Sigmoid colon (tissue), 7 donors: ENCODE data around the gene ZNF484. TPM values are rescaled to one million over a fixed set of nuclear protein-coding genes. Genes with fewer than 3 reads are reported as not detected.
"Not testable (repeated sequence)": the region's sequence is repeated elsewhere in the genome, so short reads cannot be mapped to it uniquely, and the experiment has no call there.

Experiments used
- DNase-seq: peaks from one replicate; pipeline ENCODE4 v3.0.0-alpha.2; 2019
- H3K27ac ChIP-seq, 4 donors: fragments of 200-600 bp; sonication (generic); one replicate each; pipeline ENCODE4 v1.5.1; 2016 to 2019; ENCODE audit warnings: mild to moderate bottlenecking in 1 of 4
- H3K27me3 ChIP-seq, 3 donors: fragments of 200-600 bp; sonication (generic); one replicate each; pipeline ENCODE4 v1.5.1; 2019; ENCODE audit warnings: mild to moderate bottlenecking in 1 of 3
- H3K36me3 ChIP-seq, 4 donors: fragments of 200-600 bp; sonication (generic); one replicate each; pipeline ENCODE4 v1.5.1; 2016 to 2019
- H3K4me1 ChIP-seq, 4 donors: fragments of 200-600 bp; sonication (generic); one replicate each; pipeline ENCODE4 v1.5.1; 2017 to 2019
- H3K4me3 ChIP-seq, 4 donors: fragments of 200-600 bp; sonication (generic); one replicate each; pipeline ENCODE4 v1.5.1; 2017 to 2019; ENCODE audit warnings: mild to moderate bottlenecking in 2 of 4, moderate library complexity in 1 of 4
- H3K9me3 ChIP-seq, 4 donors: fragments of 200-600 bp in 3 of 4; sonication (generic) in 3 of 4; one replicate each; pipeline versions ENCODE4 v1.5.1 to v1.6.1; 2013 to 2019
- CTCF ChIP-seq, 4 experiments: fragments of 450-650 bp in 3 of 4; fragments of 200-600 bp in 1 of 4; IDR thresholded peaks; one replicate each; pipeline ENCODE4 v1.5.1; 2016 to 2019; ENCODE audit warnings: antibody characterized with exemption in 4 of 4, mild to moderate bottlenecking in 3 of 4, moderate library complexity in 2 of 4
- EP300 ChIP-seq, 4 donors: sonication (generic); formaldehyde crosslinking; IDR thresholded peaks; one replicate each; pipeline ENCODE4 v1.6.1; 2017; ENCODE audit warnings: antibody characterized with exemption in 4 of 4
- POLR2A ChIP-seq, 2 donors: fragments of 450-650 bp; IDR thresholded peaks; one replicate each; pipeline ENCODE4 v1.6.1; 2016; ENCODE audit warnings: antibody characterized with exemption in 2 of 2, mild to moderate bottlenecking in 2 of 2, moderate library complexity in 2 of 2
- POLR2AphosphoS5 ChIP-seq, 4 donors: sonication (generic); formaldehyde crosslinking; IDR thresholded peaks; one replicate each; pipeline ENCODE4 v1.6.1; 2017; ENCODE audit warnings: antibody characterized with exemption in 4 of 4
- WGBS, 2 donors: extraction: QIAGEN DNeasy Blood & Tissue Kit; methylation state at CpG; one replicate each; pipeline ENCODE4 v1.1.7; 2013; 5-methylcytosine and 5-hydroxymethylcytosine counted together
- intact Hi-C: fragments of 100-400 bp; cut with DNase I; formaldehyde crosslinking; loops from one replicate; pipeline ENCODE4 v1.15.1; 2023
- polyA plus RNA-seq, 3 donors: library from polyadenylated mRNA; stranded (reverse); fragments of 200-250 nt; gene quantifications; one replicate each; pipeline ENCODE4 v1.2.3, GENCODE V29; 2013
- total RNA-seq, 4 donors: library from RNA; depleted of rRNA; stranded (reverse); fragments of >200 nt; gene quantifications; one replicate each; pipeline ENCODE4 v1.1.0, GENCODE V29; 2016
- donor health status: healthy with polysubstance abuse.
- donor health status: Bipolar disorder and iron deficiency.
- donor health status: healthy.

The ZNF484 gene
- total and polyA plus RNA-seq, 7 donors = 0.60 to 21.6 (median 11.2) TPM

- TF ChIP-seq POLR2AphosphoS5 (IDR thresholded peaks at IDR 0.05) = no peak
- TF ChIP-seq EP300 (IDR thresholded peaks at IDR 0.05) = no peak
- TF ChIP-seq CTCF (IDR thresholded peaks at IDR 0.05) = no peak
- TF ChIP-seq POLR2A (IDR thresholded peaks at IDR 0.05) = no peak
- H3K4me3 ChIP-seq = no peak overlapping the region
Observed at GRCh38 chr9:92897323-92897722, 19.5 kb upstream of the ZNF484 start.

GRCh38 chr9:92895812-92896436, 18.1 kb upstream of the ZNF484 start:
- Histone ChIP-seq H3K4me1 (no peaks in the 10 kb centered on the region), H3K4me3 (no peak overlapping the region), H3K27me3 (no peaks in the 10 kb centered on the region), H3K9me3 (no peaks in the 10 kb centered on the region), H3K27ac (no peak overlapping the region), H3K36me3 (no peaks in the 10 kb centered on the region)
- no peak for DNase-seq
- TF ChIP-seq EP300 (IDR thresholded peaks at IDR 0.05) (no peak), POLR2A (IDR thresholded peaks at IDR 0.05) (no peak), CTCF (IDR thresholded peaks at IDR 0.05) (no peak), POLR2AphosphoS5 (IDR thresholded peaks at IDR 0.05) (no peak)
- 96 to 97% methylated on average over 3 of the region's 3 CpGs for WGBS, 2 donors
- intact Hi-C loops = no loop called here

More at GRCh38 chr9:92897323-92897722, 19.5 kb upstream of the ZNF484 start:
- Histone ChIP-seq H3K9me3 (no peaks in the 10 kb centered on the region), H3K27me3 (no peaks in the 10 kb centered on the region), H3K36me3 (no peaks in the 10 kb centered on the region), H3K27ac (no peak overlapping the region), H3K4me1 (no peaks in the 10 kb centered on the region)
- no peak for DNase-seq
- 93 to 98% methylated on average over 3 of the region's 3 CpGs for WGBS, 2 donors
- intact Hi-C loops = no loop called here

- 82 to 86% methylated on average over 6 of the region's 6 CpGs for WGBS, 2 donors
- Histone ChIP-seq H3K27ac (no peak overlapping the region), H3K9me3 (no peaks in the 10 kb centered on the region), H3K4me3 (no peak overlapping the region), H3K27me3 (no peaks in the 10 kb centered on the region), H3K4me1 (no peaks in the 10 kb centered on the region), H3K36me3 (no peaks in the 10 kb centered on the region)
- DNase-seq = no peak
- TF ChIP-seq EP300 (IDR thresholded peaks at IDR 0.05) = no peak
- no peak for TF ChIP-seq POLR2AphosphoS5 (IDR thresholded peaks at IDR 0.05)
- no peak for TF ChIP-seq POLR2A (IDR thresholded peaks at IDR 0.05)
- no peak for TF ChIP-seq CTCF (IDR thresholded peaks at IDR 0.05)
- intact Hi-C loops = no loop called here
Observed at GRCh38 chr9:92894711-92895362, 17.0 kb upstream of the ZNF484 start.

- H3K27me3 ChIP-seq, H3K4me3 ChIP-seq, H3K4me1 ChIP-seq, H3K9me3 ChIP-seq, H3K36me3 ChIP-seq, intact Hi-C loops, DNase-seq, H3K27ac ChIP-seq: not testable (repeated sequence)
- 93 to 95% methylated on average over 6 of the region's 6 CpGs for WGBS, 2 donors
Observed at GRCh38 chr9:92893916-92894610, 16.2 kb upstream of the ZNF484 start.

GRCh38 chr9:92892276-92892675, 14.4 kb upstream of the ZNF484 start:
- H3K9me3 ChIP-seq, H3K36me3 ChIP-seq, DNase-seq, H3K4me1 ChIP-seq, H3K27ac ChIP-seq, H3K27me3 ChIP-seq, H3K4me3 ChIP-seq, intact Hi-C loops: not testable (repeated sequence)
- WGBS, 2 donors = 24 to 79% methylated on average over 4 of the region's 4 CpGs
